ENCODE data around the gene OR5L1.

Gene OR5L1

GRCh38 chr11:55811067-55811466 is at the start of gene OR5L1:
TSS of gene OR5L1 (plus strand) at chr11:55811367. CDS start at chr11:55811467, 100 bp downstream.
- DNase-seq = no peak

GRCh38 chr11:55773138-55773537 is 38.0 kb upstream of the OR5L1 start, which contains the start of gene OR5D13:
TSS of gene OR5D13 (plus strand) at chr11:55773438. CDS start at chr11:55773438, 0 bp downstream.
- no peak for DNase-seq

GRCh38 chr11:55791606-55792005 is 19.6 kb upstream of the OR5L1 start:
- DNase-seq = no peak

DNA sequence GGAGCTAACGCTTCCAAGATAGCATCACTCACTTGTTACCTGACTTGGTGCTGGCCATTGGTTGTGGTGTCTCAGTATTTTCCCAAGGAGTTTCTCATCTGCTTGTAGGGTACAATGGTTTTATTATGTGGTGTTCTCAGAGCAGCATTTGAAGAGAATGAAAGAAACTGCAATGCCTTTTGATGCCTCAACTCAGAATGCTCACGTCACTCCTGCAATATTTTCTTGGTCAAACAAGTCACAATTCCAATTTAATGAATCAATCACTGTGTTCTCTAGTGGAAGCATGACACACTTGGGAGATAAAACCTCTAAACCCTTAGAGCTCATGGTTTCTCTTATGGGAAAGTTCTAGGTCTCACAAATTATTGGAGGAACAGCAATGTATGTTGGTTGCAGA is 17.8 kb upstream of the OR5L1 start:
- DNase-seq = no peak

DNA sequence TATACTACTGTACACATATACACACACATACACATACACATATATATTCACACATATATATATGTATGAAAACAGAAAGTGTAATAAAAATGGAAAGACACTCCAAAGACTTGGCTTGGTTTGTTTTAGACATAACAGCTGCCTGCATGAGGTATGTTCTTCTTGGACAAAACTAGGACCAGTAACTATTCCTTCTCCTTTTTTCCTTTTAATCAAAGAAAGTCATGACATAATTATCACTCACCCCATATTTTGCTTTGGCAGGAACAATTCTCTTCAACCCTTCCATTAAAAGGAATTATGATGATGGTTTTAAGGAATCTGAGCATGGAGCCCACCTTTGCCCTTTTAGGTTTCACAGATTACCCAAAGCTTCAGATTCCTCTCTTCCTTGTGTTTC is 15.9 kb upstream of the OR5L1 start, which contains the start of gene OR5D14:
Gene OR5D14, plus strand, starts transcription at position 301 of the 400 bp plus-strand sequence. Its CDS starts 0 bp downstream, at position 301.
- DNase-seq = no peak

- no peak for DNase-seq
Measured at GRCh38 chr11:55806248-55806647, 4.9 kb upstream of the OR5L1 start.

DNA sequence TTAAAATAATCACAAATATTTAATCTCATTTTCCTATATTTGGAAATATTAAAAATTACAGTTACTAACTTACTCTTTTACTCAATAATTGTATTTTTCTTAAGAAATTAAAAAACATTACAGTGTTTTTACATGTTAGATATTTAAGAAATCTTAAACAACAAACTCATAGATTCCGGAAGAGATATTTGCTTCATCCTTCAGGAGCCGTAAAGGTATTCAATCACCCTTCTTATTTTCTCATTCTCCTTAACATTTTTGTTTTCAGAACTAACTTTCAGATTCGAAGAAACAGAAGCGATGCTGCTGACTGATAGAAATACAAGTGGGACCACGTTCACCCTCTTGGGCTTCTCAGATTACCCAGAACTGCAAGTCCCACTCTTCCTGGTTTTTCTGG is 8.2 kb downstream of the OR5L1 start, which contains the start of gene OR5D18:
Gene OR5D18, plus strand, starts transcription at position 301 of the 400 bp plus-strand sequence. Its CDS starts 0 bp downstream, at position 301.
- no peak for DNase-seq

DNA sequence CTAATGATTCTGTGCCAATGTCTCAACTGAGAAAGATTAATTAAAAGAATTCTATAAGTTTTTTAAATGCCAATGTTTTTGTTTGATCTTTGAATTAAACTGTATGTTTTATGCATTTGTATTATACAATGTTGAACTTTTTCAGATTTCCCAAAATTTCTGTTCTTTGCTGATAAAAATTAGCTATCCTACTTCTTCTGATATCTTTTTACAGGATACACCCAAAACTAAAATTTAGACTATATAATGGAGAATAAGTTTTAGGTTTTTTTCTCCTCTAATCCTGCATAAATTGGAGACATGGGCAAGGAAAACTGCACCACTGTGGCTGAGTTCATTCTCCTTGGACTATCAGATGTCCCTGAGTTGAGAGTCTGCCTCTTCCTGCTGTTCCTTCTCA is 15.8 kb downstream of the OR5L1 start, which contains the start of gene OR5L2:
Gene OR5L2, plus strand, starts transcription at position 301 of the 400 bp plus-strand sequence. Its CDS starts 0 bp downstream, at position 301.
- DNase-seq = no peak

- DNase-seq = no peak
Measured at GRCh38 chr11:55838452-55838851, 27.3 kb downstream of the OR5L1 start, which contains the start of gene OR5D16. TSS of gene OR5D16 (plus strand) at chr11:55838752. CDS start at chr11:55838752, 0 bp downstream.

DNA sequence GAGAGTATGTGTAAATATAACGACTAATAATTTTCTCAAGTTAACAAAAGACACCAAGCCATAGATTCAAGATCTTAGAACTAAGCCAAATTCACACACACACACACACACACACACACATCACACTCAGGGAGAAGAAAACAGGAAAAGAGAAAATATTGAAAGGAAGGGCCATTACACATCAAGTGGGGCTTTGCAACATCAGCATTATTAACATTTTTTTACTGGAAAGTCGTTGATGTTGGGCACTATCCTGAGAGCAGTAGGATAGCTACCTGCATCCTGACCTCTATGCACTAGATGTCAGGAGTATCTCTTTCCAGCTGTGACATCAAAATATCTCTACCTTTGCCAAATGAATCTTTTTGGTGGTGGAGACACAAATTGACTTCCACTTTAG is 36.3 kb downstream of the OR5L1 start:
- no peak for DNase-seq

DNA sequence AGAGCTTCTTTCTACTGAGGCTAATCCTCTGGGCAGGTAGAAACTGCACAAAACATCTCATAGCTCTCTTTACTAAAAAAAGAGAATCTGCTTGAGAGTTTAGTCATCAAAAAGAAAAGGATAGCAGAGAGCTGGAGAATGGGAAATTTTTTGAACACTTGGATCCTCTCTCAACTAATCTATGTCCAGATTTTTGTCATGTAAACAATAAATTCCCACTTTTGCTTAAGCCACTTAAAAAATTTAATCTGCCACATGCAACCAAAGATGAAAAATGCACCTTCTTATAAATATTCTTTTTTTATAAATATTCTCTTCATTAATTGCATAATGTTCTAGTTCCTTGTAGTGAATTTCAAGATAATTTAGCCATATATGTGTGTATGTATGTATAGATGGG is 37.9 kb downstream of the OR5L1 start:
- DNase-seq = no peak

DNA sequence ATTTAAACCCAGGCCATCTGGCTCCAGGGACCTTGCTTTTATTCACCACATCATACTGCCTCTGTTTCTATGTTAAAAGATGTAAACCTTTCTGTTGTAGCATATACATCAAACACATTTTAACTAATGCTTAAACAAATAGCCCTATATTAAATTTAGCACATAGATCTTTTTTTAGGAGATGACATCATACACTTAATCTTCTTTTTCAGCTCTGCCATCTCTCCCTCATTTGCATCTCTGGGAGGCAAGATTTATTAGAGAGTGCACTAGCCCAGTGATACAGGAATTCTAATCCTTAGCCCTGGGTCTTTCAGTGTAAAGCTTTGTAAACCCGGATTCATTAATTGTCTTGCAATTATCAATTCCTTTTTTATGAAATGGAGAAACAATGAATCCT is 41.0 kb downstream of the OR5L1 start:
- DNase-seq = no peak

GRCh38 chr11:55854704-55855103 is 43.5 kb downstream of the OR5L1 start:
- no peak for DNase-seq
